ENCODE data around the gene DCTD.

DCTD gene

GRCh38 chr4:182895791-182896292 lies 21.3 kb downstream of the DCTD start:
- no peak for TF ChIP-seq FOXP2 (optimal IDR thresholded peaks at IDR 0.05; ENCODE audit: control extremely low read depth, extremely low read length, insufficient read depth)
- TF ChIP-seq POLR2AphosphoS5 (IDR thresholded peaks at IDR 0.05; ENCODE audit: borderline replicate concordance, low read depth, low read length), result no peak
- no peak for TF ChIP-seq EZH2 (IDR thresholded peaks at IDR 0.05)
- no peak overlapping the region for H3K27ac ChIP-seq
- no peak overlapping the region for H3K4me3 ChIP-seq
- no peak for DNase-seq (ENCODE audit: low read depth, low spot score)
- no peaks in the 10 kb centered on the region for H3K9me3 ChIP-seq (ENCODE audit: low read depth, low read length)
- H3K36me3 ChIP-seq (ENCODE audit: insufficient read depth, low read length), result peaks cover 4% of the 10 kb centered on the region; the same call in 1 of the 2 replicates
- H3K9ac ChIP-seq (ENCODE audit: insufficient read length), result no peak overlapping the region

GRCh38 chr4:182894681-182895275 lies 22.4 kb downstream of the DCTD start:
- H3K36me3 ChIP-seq (ENCODE audit: insufficient read depth, low read length), result peaks cover 4% of the 10 kb centered on the region; the same call in 1 of the 2 replicates

GRCh38 chr4:182893474-182894080 lies 23.6 kb downstream of the DCTD start:
- no peak overlapping the region for H3K27ac ChIP-seq
- no peak for DNase-seq (ENCODE audit: low read depth, low spot score)
- H3K4me3 ChIP-seq, result no peak overlapping the region
- H3K36me3 ChIP-seq (ENCODE audit: insufficient read depth, low read length), result peaks cover 4% of the 10 kb centered on the region; the same call in 1 of the 2 replicates
- no peak overlapping the region for H3K9ac ChIP-seq (ENCODE audit: insufficient read length)
- TF ChIP-seq FOXP2 (optimal IDR thresholded peaks at IDR 0.05; ENCODE audit: control extremely low read depth, extremely low read length, insufficient read depth) (no peak), POLR2AphosphoS5 (IDR thresholded peaks at IDR 0.05; ENCODE audit: borderline replicate concordance, low read depth, low read length) (no peak), EZH2 (IDR thresholded peaks at IDR 0.05) (no peak)
- no peaks in the 10 kb centered on the region for H3K9me3 ChIP-seq (ENCODE audit: low read depth, low read length)

More at GRCh38 chr4:182894681-182895275, 22.4 kb downstream of the DCTD start:
- DNase-seq (ENCODE audit: low read depth, low spot score), result no peak
- TF ChIP-seq POLR2AphosphoS5 (IDR thresholded peaks at IDR 0.05; ENCODE audit: borderline replicate concordance, low read depth, low read length) (no peak), FOXP2 (optimal IDR thresholded peaks at IDR 0.05; ENCODE audit: control extremely low read depth, extremely low read length, insufficient read depth) (no peak), EZH2 (IDR thresholded peaks at IDR 0.05) (no peak)
- Histone ChIP-seq H3K9me3 (ENCODE audit: low read depth, low read length) (no peaks in the 10 kb centered on the region), H3K9ac (ENCODE audit: insufficient read length) (no peak overlapping the region), H3K27ac (no peak overlapping the region), H3K4me3 (no peak overlapping the region)

GRCh38 chr4:182893047-182893446 lies 24.1 kb downstream of the DCTD start:
- TF ChIP-seq EZH2 (IDR thresholded peaks at IDR 0.05) (no peak), POLR2AphosphoS5 (IDR thresholded peaks at IDR 0.05; ENCODE audit: borderline replicate concordance, low read depth, low read length) (no peak), FOXP2 (optimal IDR thresholded peaks at IDR 0.05; ENCODE audit: control extremely low read depth, extremely low read length, insufficient read depth) (no peak)
- H3K36me3 ChIP-seq (ENCODE audit: insufficient read depth, low read length), result peaks cover 4% of the 10 kb centered on the region; the same call in 1 of the 2 replicates
- no peaks in the 10 kb centered on the region for H3K9me3 ChIP-seq (ENCODE audit: low read depth, low read length)
- no peak overlapping the region for H3K9ac ChIP-seq (ENCODE audit: insufficient read length)
- no peak for DNase-seq (ENCODE audit: low read depth, low spot score)
- H3K4me3 ChIP-seq, result no peak overlapping the region
- no peak overlapping the region for H3K27ac ChIP-seq

- no peak for DNase-seq (ENCODE audit: low read depth, low spot score)
- H3K4me3 ChIP-seq, result no peak overlapping the region
- peaks cover 7% of the 10 kb centered on the region; the same call in 1 of the 2 replicates for H3K36me3 ChIP-seq (ENCODE audit: insufficient read depth, low read length)
- no peak overlapping the region for H3K9ac ChIP-seq (ENCODE audit: insufficient read length)
- TF ChIP-seq EZH2 (IDR thresholded peaks at IDR 0.05) (no peak), POLR2AphosphoS5 (IDR thresholded peaks at IDR 0.05; ENCODE audit: borderline replicate concordance, low read depth, low read length) (no peak), FOXP2 (optimal IDR thresholded peaks at IDR 0.05; ENCODE audit: control extremely low read depth, extremely low read length, insufficient read depth) (no peak)
- H3K9me3 ChIP-seq (ENCODE audit: low read depth, low read length), result no peaks in the 10 kb centered on the region
- no peak overlapping the region for H3K27ac ChIP-seq
Observed at GRCh38 chr4:182890202-182890601, 27.0 kb downstream of the DCTD start.

GRCh38 chr4:182888891-182889290 lies 28.3 kb downstream of the DCTD start:
- Histone ChIP-seq H3K36me3 (ENCODE audit: insufficient read depth, low read length) (peaks cover 10% of the 10 kb centered on the region; the same call in 1 of the 2 replicates), H3K9me3 (ENCODE audit: low read depth, low read length) (no peaks in the 10 kb centered on the region), H3K9ac (ENCODE audit: insufficient read length) (no peak overlapping the region), H3K4me3 (no peak overlapping the region), H3K27ac (no peak overlapping the region)
- DNase-seq (ENCODE audit: low read depth, low spot score), result no peak
- TF ChIP-seq FOXP2 (optimal IDR thresholded peaks at IDR 0.05; ENCODE audit: control extremely low read depth, extremely low read length, insufficient read depth), result no peak
- no peak for TF ChIP-seq EZH2 (IDR thresholded peaks at IDR 0.05)

GRCh38 chr4:182886768-182887167 lies 30.4 kb downstream of the DCTD start:
- Histone ChIP-seq H3K4me3 (no peak overlapping the region), H3K9me3 (ENCODE audit: low read depth, low read length) (no peaks in the 10 kb centered on the region; the same call in 1 of the 2 replicates), H3K36me3 (ENCODE audit: insufficient read depth, low read length) (peaks cover 15% of the 10 kb centered on the region; the same call in 1 of the 2 replicates), H3K9ac (ENCODE audit: insufficient read length) (no peak overlapping the region), H3K27ac (no peak overlapping the region)
- DNase-seq (ENCODE audit: low read depth, low spot score), result no peak
- TF ChIP-seq POLR2AphosphoS5 (IDR thresholded peaks at IDR 0.05; ENCODE audit: borderline replicate concordance, low read depth, low read length), result no peak
- no peak for TF ChIP-seq EZH2 (IDR thresholded peaks at IDR 0.05)
- no peak for TF ChIP-seq FOXP2 (optimal IDR thresholded peaks at IDR 0.05; ENCODE audit: control extremely low read depth, extremely low read length, insufficient read depth)

- H3K9me3 ChIP-seq (ENCODE audit: low read depth, low read length), result no peaks in the 10 kb centered on the region; the same call in 1 of the 2 replicates
- H3K9ac ChIP-seq (ENCODE audit: insufficient read length), result no peak overlapping the region
- no peak for DNase-seq (ENCODE audit: low read depth, low spot score)
- no peak for TF ChIP-seq EZH2 (IDR thresholded peaks at IDR 0.05)
- TF ChIP-seq FOXP2 (optimal IDR thresholded peaks at IDR 0.05; ENCODE audit: control extremely low read depth, extremely low read length, insufficient read depth), result no peak
- TF ChIP-seq POLR2AphosphoS5 (IDR thresholded peaks at IDR 0.05; ENCODE audit: borderline replicate concordance, low read depth, low read length), result no peak
- peaks cover 14% of the 10 kb centered on the region; the same call in 1 of the 2 replicates for H3K36me3 ChIP-seq (ENCODE audit: insufficient read depth, low read length)
- no peak overlapping the region for H3K4me3 ChIP-seq
- no peak overlapping the region for H3K27ac ChIP-seq
Observed at GRCh38 chr4:182886205-182886604, 31.0 kb downstream of the DCTD start.

All from SK-N-MC (cell line).